Activated naive CD8-positive, alpha-beta T cell treated with anti-CD3 and anti-CD28 coated beads, Interleukin-2, amount 50 U/mL, for 24 hours (primary cell): ENCODE data around the gene CHRNB1.

ENCODE experiments used
- ATAC-seq: fragments of 150-1000 bp; cut with Tn5 transposase; one replicate; pipeline ENCODE4 v1.10.0; 2021
- DNase-seq: peaks from one replicate; pipeline ENCODE4 v3.0.0; 2021
- H3K27ac Mint-ChIP-seq: one replicate; pipeline ENCODE4 v1.8.0; 2021; ENCODE audit warnings: mild to moderate bottlenecking, mixed read lengths
- H3K27me3 Mint-ChIP-seq: one replicate; pipeline ENCODE4 v1.8.0; 2021; ENCODE audit warnings: mixed read lengths
- H3K36me3 Mint-ChIP-seq: one replicate; pipeline ENCODE4 v1.8.0; 2021; ENCODE audit warnings: low read depth, mixed read lengths
- H3K4me1 Mint-ChIP-seq: one replicate; pipeline ENCODE4 v1.8.0; 2021; ENCODE audit warnings: mixed read lengths
- H3K4me3 Mint-ChIP-seq: one replicate; pipeline ENCODE4 v1.8.0; 2021; ENCODE audit warnings: mild to moderate bottlenecking, moderate library complexity, mixed read lengths
- H3K9me3 Mint-ChIP-seq: one replicate; pipeline ENCODE4 v1.8.0; 2021; ENCODE audit warnings: mixed read lengths

Gene CHRNB1

GRCh38 chr17:7439462-7440112 lies 5.3 kb upstream of the CHRNB1 start, which contains the start of gene FGF11:
Gene FGF11, plus strand, starts transcription at chr17:7439512. Its CDS starts 109 bp downstream, at chr17:7439621.
- Mint-ChIP-seq H3K27me3 (peaks cover 51% of the 10 kb centered on the region), H3K4me1 (peaks cover 46% of the 10 kb centered on the region), H3K27ac (no peak within 1 kb of the TSS)

GRCh38 chr17:7440113-7440833 lies 4.6 kb upstream of the CHRNB1 start:
- DNase-seq: peak; percentile 64
- H3K27me3 Mint-ChIP-seq: peaks cover 53% of the 10 kb centered on the region

More at GRCh38 chr17:7439462-7440112, 5.3 kb upstream of the CHRNB1 start, which contains the start of gene FGF11:
- DNase-seq: peak; percentile 12
- Mint-ChIP-seq H3K9me3 (no peaks in the 10 kb centered on the region), H3K4me3 (peak within 1 kb of the TSS; percentile 80), H3K36me3 (peaks cover 4% of the 10 kb centered on the region)
- ATAC-seq: no peak

GRCh38 chr17:7440834-7441195 lies 4.0 kb upstream of the CHRNB1 start:
- peak overlapping the region; percentile 80 for H3K4me3 Mint-ChIP-seq
- peaks cover 49% of the 10 kb centered on the region for H3K4me1 Mint-ChIP-seq
- H3K27me3 Mint-ChIP-seq: peaks cover 58% of the 10 kb centered on the region

More at GRCh38 chr17:7440113-7440833, 4.6 kb upstream of the CHRNB1 start:
- H3K4me1 Mint-ChIP-seq: peaks cover 47% of the 10 kb centered on the region
- peak overlapping the region; percentile 80 for H3K4me3 Mint-ChIP-seq
- no peak for ATAC-seq
- peaks cover 4% of the 10 kb centered on the region for H3K36me3 Mint-ChIP-seq
- H3K27ac Mint-ChIP-seq: no peak overlapping the region
- H3K9me3 Mint-ChIP-seq: no peaks in the 10 kb centered on the region

DNA sequence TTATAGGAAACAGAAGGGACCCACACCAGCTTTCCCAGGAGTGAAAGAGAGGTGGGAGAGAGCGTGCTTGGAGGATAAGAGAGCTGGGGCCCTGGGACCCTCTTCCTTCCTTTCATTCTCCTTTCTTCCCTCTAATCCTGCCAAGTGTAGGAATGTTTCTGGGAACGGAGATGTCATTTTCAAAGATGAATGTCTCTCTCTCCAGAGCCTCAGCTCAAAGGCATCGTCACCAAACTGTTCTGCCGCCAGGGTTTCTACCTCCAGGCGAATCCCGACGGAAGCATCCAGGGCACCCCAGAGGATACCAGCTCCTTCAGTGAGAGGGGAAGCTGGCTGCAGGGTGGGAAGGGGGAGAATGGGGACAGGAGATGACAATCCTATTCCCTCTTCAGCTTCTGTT lies 3.6 kb upstream of the CHRNB1 start:
- no peak overlapping the region for H3K4me3 Mint-ChIP-seq
- ATAC-seq: no peak
- H3K36me3 Mint-ChIP-seq: peaks cover 4% of the 10 kb centered on the region
- no peak overlapping the region for H3K27ac Mint-ChIP-seq
- DNase-seq: no peak
- H3K9me3 Mint-ChIP-seq: no peaks in the 10 kb centered on the region
- H3K4me1 Mint-ChIP-seq: peaks cover 50% of the 10 kb centered on the region
- H3K27me3 Mint-ChIP-seq: peaks cover 60% of the 10 kb centered on the region

More at GRCh38 chr17:7440834-7441195, 4.0 kb upstream of the CHRNB1 start:
- Mint-ChIP-seq H3K27ac (no peak overlapping the region), H3K9me3 (no peaks in the 10 kb centered on the region), H3K36me3 (peaks cover 4% of the 10 kb centered on the region)
- DNase-seq (peak; percentile 55), ATAC-seq (no peak)

GRCh38 chr17:7442142-7442541 lies 2.7 kb upstream of the CHRNB1 start:
- no peaks in the 10 kb centered on the region for H3K9me3 Mint-ChIP-seq
- H3K27ac Mint-ChIP-seq: no peak overlapping the region
- ATAC-seq (no peak), DNase-seq (no peak)
- H3K36me3 Mint-ChIP-seq: peaks cover 4% of the 10 kb centered on the region
- H3K27me3 Mint-ChIP-seq: peaks cover 66% of the 10 kb centered on the region
- no peak overlapping the region for H3K4me3 Mint-ChIP-seq
- peaks cover 46% of the 10 kb centered on the region for H3K4me1 Mint-ChIP-seq

GRCh38 chr17:7443499-7444485 lies 1.1 kb upstream of the CHRNB1 start:
- no peak overlapping the region for H3K27ac Mint-ChIP-seq

GRCh38 chr17:7445619-7445968 lies 733 bp downstream of the CHRNB1 start:
- peaks cover 26% of the 10 kb centered on the region for H3K4me1 Mint-ChIP-seq
- H3K27me3 Mint-ChIP-seq: peaks cover 49% of the 10 kb centered on the region
- H3K9me3 Mint-ChIP-seq: no peaks in the 10 kb centered on the region
- H3K4me3 Mint-ChIP-seq: peak overlapping the region; percentile 60
- DNase-seq: peak; percentile 29
- H3K27ac Mint-ChIP-seq: no peak overlapping the region
- peak; percentile 65 for ATAC-seq
- H3K36me3 Mint-ChIP-seq: peaks cover 3% of the 10 kb centered on the region

More at GRCh38 chr17:7443499-7444485, 1.1 kb upstream of the CHRNB1 start:
- Mint-ChIP-seq H3K9me3 (no peaks in the 10 kb centered on the region), H3K4me3 (no peak overlapping the region), H3K27me3 (peaks cover 61% of the 10 kb centered on the region), H3K4me1 (peaks cover 37% of the 10 kb centered on the region), H3K36me3 (peaks cover 3% of the 10 kb centered on the region)
- ATAC-seq (no peak), DNase-seq (no peak)

GRCh38 chr17:7448461-7448860 lies 3.6 kb downstream of the CHRNB1 start:
- ATAC-seq (no peak), DNase-seq (no peak)
- Mint-ChIP-seq H3K4me3 (no peak overlapping the region), H3K4me1 (peaks cover 21% of the 10 kb centered on the region), H3K36me3 (peaks cover 3% of the 10 kb centered on the region), H3K9me3 (no peaks in the 10 kb centered on the region), H3K27me3 (peaks cover 27% of the 10 kb centered on the region), H3K27ac (no peak overlapping the region)

DNA sequence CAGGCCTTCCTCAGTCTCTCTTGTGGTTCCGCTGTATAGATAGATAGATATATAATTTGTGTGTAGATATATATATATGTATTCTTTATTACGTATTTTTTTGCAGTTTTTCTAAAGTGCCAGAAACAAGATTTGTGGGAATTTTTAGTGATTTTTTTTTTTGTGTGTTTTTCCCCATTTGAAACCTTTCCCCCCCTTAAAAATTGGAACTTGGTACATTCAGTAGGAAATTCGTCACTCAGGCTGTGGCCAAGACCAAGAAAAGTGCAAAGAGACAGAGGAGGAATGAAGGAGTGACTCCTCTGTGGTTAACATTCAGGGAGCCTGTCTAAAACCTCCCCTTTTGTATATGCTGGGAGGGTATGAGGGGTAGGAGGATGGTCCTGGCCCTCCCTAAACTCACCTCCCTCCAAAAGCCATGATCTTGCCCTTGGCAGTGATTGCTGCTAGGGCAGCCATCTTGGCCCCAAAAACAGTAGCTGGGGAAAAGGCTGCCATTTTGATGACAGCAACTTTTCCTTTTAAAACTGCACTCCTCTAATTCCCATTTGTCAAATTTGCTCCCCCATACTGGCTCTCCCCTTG lies 15.2 kb downstream of the CHRNB1 start:
- Mint-ChIP-seq H3K27me3 (no peaks in the 10 kb centered on the region), H3K4me3 (no peak overlapping the region), H3K9me3 (no peaks in the 10 kb centered on the region), H3K36me3 (peaks cover 6% of the 10 kb centered on the region), H3K27ac (peak overlapping the region; percentile 47), H3K4me1 (peaks cover 17% of the 10 kb centered on the region)
- DNase-seq: no peak
- no peak for ATAC-seq

DNA sequence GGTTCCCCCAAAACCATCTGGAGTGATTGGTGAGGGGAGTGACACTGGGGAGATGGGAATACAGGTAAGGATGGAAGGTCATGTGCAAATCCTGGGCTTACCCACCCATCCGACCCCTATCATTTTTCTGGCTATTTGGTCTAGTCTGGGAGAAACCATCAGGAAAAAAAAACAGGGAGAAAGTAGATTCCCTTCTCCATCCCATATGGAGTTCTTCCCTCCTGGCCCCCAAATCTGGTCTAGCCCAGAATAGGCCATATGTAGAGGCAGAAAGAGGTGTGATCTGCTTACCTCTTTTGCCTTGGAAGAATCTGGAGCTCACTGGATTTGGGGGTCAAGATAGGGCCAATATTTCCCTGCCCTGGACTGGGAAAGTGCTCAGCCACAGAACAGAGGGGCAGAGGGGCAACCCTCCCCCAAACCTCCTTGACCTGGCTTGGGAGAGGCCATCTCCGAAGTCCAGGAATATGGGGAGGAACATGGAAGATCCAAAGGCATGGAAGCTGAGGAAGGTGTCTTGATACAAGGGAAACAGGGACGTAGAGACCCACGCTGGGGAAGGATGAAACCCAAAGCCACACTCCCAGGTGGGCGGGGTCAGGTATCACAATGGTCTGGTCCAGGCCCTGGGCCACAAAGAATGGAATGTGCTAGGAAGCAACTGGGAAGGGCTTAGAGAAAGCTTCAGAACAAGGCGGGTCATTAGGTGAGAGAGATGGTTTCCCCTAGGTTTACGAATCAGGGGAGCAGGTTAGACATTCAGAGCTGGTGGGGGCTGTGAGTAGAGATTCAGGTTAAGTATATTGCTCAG lies 16.2 kb downstream of the CHRNB1 start:
- H3K36me3 Mint-ChIP-seq: peaks cover 6% of the 10 kb centered on the region
- H3K4me3 Mint-ChIP-seq: no peak overlapping the region
- H3K4me1 Mint-ChIP-seq: peaks cover 13% of the 10 kb centered on the region
- no peak overlapping the region for H3K27ac Mint-ChIP-seq
- DNase-seq (no peak), ATAC-seq (no peak)
- H3K27me3 Mint-ChIP-seq: no peaks in the 10 kb centered on the region
- H3K9me3 Mint-ChIP-seq: no peaks in the 10 kb centered on the region

- H3K27me3 Mint-ChIP-seq: no peaks in the 10 kb centered on the region
- no peak for DNase-seq
- H3K27ac Mint-ChIP-seq: no peak overlapping the region
- no peak overlapping the region for H3K4me3 Mint-ChIP-seq
- no peak for ATAC-seq
- H3K9me3 Mint-ChIP-seq: no peaks in the 10 kb centered on the region
- H3K4me1 Mint-ChIP-seq: peaks cover 11% of the 10 kb centered on the region
- peaks cover 5% of the 10 kb centered on the region for H3K36me3 Mint-ChIP-seq
Observed at GRCh38 chr17:7462474-7463371, 17.9 kb downstream of the CHRNB1 start.

DNA sequence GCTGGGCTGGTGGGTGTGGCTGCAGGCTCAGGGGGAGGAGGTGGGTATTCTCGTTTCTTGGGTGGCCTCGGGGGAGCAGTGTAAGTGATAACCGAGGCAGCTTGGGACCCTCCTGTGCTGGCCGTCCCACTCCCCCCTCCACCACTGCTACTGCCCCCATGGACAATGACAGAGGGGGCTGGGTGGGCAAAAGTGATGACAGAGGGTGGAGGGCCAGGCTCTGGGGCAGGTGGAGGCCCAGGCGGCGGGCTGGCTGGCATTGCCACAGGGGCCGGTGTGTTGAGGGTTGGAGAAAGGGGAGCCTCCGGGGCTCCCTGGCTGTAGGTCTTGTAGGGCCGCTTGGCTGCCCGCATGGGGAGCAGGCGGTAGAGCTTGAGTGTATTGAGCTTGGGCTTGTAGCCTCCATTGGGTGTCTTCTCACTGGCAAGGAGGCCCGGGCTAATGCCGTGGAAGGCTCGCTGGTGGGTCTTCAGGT lies 18.5 kb downstream of the CHRNB1 start:
- H3K27me3 Mint-ChIP-seq: no peaks in the 10 kb centered on the region
- no peak for ATAC-seq
- DNase-seq: no peak
- no peaks in the 10 kb centered on the region for H3K9me3 Mint-ChIP-seq
- peaks cover 5% of the 10 kb centered on the region for H3K36me3 Mint-ChIP-seq
- H3K4me3 Mint-ChIP-seq: no peak overlapping the region
- H3K27ac Mint-ChIP-seq: no peak overlapping the region
- H3K4me1 Mint-ChIP-seq: peaks cover 13% of the 10 kb centered on the region
